HS-27A (cell line): ENCODE measurements around the gene LRRC10B.
"Not testable (repeated sequence)": the region's sequence is repeated elsewhere in the genome, so short reads cannot be mapped to it uniquely, and the experiment has no call there.

Experiments
- DNase-seq: peaks from one replicate; pipeline ENCODE4 v3.0.0-alpha.2; 2012; ENCODE audit warnings: low read depth, missing footprints

The LRRC10B gene

DNA sequence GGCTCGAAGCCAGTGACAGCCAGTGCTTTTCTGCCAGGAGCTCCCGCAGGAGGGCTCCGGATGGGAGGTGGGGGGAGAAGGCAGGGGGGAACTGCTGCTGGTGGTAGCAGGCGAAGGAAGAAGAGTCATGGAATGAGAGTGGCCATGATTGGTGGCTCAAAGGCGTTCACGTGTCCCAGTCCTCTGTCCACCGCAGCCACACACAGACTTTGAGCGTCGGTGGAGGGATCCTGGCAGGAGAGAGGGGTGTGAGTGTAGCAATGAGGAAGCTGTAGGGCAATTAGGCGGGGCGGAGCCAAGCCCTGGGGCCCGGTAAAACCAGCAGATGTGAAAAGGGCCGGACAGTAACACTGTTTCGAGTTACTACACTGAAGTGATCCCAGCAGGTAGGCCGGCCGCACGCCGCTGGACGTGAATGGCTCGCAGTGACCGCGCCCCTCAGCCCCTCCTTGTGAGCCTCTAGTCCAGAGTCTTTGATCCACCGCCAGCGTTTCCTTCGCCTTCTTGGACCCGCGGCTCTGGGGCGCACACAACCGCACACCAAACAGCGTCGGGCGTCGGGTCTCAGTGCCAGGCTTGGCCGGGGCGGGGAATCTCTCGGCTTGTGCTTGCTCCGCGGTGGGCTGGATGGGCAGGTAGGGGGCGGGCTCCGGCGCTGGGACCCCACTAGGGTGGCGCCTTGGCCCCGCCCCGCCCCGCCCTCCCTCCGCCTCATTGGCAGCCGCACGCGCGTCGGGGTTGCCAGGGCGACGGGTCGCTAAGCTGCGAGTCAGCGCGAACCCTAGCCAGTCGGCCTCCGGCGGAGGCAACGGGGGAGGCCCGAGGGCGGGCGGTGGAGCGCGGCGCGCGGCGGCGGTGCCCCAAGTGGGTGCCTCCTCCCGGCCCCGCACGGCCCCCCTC lies at the start of gene LRRC10B:
TSS of gene LRRC10B (plus strand) at position 788 of the 900 bp plus-strand sequence. CDS start 250 bp downstream, outside the sequence.
- DNase-seq = no peak

DNA sequence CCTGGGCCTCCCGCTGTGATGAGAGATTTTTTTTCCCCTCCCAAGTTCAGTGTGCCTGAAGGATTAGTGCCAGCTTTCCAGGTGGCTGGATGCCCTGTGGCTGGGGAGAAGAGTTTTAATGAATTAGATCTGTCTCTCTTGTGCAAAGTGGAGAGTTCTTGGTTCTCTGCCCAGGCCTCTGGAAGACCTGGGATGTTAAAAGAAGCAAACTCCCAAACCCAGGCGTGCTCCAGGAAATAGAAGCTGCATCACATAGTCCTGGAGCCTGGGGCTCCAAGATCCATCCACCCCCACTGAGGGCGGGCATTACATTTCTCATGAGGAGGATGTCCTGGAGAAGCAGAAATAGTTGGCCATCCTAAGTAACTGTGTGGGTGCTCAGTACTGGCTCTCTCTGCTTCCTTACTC lies 48.1 kb upstream of the LRRC10B start:
- no peak for DNase-seq

DNA sequence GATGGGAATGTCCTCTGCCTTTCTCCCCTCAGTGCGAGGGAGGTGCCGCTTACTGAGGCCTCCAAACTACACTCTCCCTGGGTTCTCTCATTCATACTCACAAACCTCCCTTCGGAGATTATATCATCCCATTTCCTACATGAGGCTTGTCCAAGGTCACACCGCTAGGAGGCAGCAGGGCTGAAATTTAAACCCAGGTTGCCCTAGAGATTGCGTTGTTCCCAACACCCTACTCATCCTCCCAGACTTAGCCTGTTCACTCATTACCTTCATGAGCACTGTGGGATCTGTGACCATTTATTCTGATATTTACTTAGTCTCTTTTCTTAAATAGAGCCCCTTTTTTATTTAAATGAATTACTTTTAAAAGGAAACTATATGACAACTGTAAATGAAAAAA lies 47.6 kb upstream of the LRRC10B start:
- DNase-seq = no peak

DNA sequence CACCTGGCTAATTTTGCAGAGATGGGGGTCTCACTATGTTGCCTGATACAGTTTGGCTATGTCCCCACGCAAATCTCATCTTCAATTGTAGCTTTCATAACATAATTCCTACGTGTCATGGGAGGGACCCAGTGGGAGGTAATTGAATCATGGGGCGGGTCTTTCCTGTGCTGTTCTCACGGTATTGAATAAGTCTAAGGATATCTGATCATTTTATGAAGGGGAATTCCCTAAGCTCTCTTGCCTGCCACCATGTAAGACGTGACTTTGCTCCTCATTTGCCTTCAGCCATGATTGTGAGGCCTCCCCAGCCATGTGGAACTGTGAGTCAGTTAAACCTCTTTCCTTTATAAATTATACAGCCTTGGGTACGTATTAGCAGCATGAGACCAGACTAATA lies 40.9 kb upstream of the LRRC10B start:
- not testable (repeated sequence) for DNase-seq

DNA sequence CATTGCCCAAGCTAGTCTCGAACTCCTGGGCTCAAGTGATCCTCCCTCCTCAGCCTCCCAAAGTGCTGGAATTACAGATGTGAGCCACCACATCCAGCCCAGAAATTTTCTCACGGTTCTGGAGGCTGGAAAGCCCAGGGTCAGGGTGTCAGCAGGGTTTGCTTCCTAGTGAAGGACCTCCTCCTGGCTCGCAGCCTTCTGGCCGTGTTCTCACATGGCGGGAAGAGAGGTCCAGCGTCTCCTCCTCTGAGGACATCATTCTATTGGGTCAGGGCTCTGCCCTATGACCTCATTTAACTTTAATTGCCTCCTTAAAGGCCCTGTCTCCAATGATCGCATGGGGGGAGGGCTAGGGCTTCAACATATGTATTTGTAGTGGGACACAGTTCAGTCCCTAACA lies 40.5 kb upstream of the LRRC10B start:
- DNase-seq = no peak

DNA sequence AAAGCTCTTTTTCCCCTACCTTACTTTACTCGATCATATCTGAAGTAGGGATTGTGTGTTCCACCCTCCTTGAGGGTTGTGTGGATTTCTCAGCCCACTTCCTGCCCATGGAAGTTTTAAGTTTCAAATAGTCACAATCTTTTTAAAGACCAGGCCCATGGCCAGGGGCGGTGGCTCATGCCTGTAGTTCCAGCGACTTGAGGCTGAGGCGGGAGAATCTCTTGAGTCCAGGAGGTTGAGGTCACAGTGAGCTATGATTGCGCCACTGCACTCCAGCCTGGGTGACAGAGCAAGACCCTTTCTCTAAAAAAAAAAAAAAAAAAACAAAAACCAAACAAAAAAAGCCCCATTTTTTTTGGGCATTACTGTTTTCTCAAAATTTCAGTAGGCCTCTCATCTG lies 36.3 kb upstream of the LRRC10B start:
- DNase-seq = no peak

DNA sequence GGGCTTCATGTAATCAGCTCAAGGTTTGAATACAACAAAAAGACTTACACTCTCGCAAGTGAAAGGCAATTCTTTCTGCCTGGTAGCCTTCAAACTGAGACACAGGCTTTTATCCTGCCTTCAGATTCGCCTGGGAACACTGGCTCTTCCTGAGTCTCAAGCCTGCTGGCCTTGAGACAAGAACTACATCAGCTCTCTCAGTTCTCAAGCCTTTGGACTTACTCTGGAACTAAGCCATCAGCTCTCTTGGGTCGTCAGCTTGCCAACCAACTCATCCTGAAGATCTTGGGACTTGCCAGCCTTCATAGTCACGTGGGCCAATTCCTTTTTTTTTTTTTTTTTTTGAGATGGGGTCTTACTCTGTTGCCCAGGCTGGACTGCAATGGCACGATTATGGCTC lies 35.7 kb upstream of the LRRC10B start:
- no peak for DNase-seq

DNA sequence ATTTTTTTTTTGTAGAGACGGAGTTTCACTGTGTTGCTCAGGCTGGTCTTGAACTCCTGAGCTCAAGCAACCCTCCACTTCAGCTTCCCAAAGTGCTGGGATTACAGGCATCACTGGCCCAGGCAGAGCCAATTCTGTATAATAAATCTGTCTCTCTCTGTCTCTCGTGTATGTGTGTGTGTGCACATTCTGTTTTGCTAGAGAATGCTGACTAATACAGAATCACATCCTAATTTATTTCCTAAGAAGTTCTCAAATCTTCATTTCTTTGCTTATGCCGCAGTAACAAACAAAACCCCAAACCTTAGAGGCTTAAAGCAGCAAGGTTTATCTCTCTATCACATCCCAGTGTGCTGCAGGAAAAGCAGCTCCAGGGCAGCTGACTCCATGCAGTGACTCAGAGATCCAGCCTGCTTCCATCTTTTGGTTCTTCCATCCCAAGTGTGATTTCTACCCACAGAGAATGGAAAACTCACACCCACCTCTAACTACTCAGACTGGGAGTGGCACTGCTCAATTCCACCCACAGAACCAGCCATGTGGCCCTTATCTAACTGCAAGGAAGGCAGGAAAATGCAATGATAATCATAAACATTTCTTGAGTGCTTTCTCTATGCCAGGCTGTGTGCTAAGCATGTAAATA lies 35.1 kb upstream of the LRRC10B start:
- DNase-seq = no peak

DNA sequence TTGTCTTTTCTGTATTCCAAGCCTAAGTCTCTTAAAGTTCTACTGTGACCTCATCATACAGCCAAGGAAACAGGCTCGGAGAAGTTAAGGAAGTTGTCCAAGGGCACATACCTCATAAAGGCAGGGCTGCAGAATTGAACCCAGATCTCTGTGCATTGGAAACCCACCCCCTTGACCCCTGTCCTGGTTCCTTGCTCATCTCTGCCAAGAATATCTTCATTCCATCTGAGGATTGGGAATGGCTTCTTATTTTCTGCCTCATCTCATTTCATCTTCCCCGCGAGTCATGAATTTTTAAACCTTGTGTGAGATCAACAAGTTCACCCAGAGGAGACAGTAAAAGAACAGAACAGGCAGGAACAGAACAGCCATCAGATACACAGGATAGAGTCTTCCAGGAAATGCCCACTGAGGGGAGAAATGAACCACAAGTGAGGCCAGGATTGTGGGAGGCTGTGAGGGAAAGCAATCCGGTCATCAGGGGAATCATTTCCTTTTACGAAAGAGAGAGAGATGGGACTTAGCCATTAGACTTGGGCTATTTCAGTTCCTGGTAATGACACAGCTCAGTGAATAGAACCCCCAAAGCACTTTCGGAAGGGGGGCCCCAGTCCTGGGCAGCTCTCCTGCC lies 34.4 kb upstream of the LRRC10B start:
- no peak for DNase-seq

DNA sequence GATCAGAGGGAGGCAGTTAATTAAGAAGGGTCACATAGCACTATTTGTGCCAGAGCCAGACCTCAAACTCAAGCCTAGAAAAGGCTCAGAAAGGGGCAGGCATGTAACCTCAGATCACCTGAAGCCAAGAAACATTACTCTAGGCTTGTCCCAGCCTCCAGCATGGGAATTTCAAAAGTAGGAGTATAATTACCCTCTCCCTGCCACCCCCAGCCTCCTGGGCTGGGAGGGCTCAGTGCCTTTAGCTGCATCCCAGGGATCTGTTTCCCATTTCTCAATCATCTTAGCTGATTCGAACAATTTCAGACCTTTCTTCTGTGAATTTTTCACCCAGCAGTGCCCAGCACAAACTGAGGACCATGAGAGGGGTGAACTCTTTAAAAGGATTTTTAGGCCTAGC lies 33.1 kb upstream of the LRRC10B start:
- DNase-seq = no peak

DNA sequence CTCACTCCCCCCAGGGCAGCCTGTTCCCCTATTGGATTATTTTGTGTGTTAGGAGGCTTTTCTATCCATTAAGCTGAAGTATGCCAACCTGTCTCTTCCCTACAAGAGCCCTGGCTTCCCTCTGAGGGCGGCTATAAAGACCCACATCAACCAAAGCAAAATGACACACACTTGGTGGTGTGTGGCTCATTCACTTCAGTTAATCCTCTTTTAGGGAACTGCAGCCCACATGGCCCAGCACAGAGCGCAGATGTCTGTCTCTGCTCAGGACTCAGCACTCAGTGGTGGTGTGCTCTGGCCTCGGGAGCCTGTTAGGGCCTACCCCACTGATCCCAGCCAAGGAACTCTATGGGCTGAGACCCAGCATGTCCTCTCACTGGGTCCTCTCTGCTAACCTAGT lies 32.2 kb upstream of the LRRC10B start:
- no peak for DNase-seq

DNA sequence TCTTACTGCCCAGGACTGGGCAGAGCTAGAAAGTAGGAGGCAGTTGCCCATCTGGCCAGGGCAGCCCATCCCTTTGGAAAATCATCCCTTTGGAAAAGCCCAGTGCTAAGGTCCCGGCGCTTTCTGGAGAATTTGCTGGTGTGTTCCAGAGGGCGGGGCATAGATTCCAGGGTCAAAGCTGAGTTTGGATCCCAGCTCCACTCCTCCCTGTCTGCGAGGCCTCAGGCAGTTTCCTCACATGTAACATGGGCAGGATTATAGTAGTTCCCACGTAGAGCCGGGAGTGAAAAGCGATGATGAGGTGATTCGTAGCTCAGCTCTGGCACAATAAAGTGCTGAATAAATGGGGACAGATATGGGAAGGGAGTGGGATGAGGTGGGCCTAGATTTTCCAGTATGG lies 31.4 kb upstream of the LRRC10B start:
- no peak for DNase-seq

DNA sequence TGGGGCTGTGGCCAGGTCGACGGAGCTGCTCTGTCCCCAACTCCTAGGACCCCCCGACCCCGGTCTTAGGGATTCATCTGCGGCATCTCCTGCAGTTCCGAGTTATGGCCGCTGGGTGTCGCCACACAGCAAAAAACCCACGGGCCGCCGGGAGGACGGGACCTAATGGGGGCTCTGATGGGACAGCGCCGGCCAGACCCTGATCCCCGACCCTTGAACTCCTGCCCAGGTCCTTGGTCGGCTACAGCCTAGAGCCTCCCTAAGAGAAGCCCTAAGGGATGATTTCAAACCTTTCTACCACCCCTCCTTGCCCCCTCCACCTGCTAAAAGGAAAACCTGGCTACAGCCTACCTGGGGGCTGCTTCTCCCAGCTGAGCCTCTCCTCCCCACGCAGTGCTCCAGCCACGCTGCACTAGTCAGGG lies 30.8 kb upstream of the LRRC10B start:
- no peak for DNase-seq

DNA sequence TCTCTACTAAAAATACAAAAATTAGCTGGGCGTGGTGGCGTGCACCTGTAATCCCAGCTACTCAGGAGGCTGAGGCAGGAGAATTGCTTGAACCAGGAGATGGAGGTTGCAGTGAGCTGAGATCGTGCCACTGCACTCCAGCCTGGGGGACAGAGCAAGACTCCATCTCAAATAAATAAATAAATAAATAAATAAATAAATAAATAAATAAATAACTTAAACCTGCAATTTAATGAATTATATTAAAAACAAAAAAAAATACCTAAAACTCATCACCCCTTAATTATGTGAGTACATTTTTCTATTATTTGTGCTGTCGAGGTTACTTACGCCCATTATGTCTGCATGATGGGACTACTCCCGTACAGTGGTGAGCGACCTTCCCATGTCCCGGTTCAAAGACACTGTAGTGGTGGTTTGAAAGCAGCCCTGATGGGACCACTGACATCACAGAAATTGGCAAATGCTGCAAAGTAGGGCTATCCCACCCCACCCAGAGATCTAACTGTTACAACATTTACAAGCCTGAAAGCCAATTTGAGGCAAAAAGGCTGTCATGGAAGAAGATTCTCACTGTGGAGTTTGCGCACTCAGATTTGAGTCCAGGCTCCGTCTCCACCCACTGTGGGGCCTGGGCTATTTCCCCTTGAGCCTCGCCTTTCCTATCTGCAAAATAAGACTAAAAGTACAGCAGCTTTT lies 29.0 kb upstream of the LRRC10B start:
- not testable (repeated sequence) for DNase-seq

DNA sequence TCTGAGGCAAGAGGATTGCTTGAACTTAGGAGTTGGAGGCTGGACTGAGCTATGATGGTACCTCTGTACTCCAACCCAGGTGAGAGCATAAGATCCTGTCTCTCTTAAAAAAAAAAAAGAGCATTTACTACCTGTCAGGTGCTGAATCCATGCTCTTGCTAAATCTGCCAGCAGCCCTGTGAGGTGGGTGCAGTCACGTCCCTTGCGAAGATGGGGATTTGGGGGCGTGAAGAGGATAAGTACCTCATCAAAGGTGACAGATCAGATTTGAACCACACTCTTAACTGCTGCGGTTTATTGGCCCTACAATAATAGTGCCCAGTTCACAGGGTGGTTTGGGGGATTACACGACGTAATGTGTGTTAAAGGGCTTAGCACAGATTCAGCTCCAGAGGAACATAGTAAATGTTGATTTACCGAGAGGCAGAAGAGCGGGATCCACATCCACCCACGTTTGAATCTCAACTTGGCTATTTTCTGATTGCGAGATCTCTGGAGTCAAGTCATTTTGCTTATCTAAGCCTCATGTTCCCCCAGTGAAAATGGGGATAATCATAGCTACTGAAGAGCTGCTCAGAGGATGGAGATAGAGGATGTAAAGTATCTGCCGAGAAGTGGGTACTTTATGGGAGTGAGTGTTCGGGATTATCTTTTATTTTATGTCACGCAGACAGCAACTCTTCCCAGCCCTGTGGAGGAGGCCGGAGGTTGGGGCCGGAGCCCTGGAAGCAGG lies 28.1 kb upstream of the LRRC10B start:
- DNase-seq = no peak

DNA sequence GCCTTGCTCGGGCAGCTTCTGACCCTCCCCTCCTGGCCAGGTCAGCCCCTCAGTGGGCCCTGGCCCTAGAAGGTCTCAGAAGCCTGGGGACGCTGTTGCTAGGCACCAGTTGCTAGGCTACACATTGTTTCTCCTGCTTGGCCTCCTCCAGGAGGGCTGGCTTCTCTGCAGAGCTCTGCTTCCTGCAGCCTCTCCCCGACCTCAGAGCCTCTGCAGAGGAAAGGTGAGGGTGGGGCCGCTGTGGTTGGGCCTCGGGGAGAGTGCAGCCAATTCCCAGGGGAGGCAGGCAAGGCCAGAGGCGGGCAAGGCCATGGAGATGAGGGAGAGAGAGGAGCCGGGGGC lies 27.6 kb upstream of the LRRC10B start:
- no peak for DNase-seq

DNA sequence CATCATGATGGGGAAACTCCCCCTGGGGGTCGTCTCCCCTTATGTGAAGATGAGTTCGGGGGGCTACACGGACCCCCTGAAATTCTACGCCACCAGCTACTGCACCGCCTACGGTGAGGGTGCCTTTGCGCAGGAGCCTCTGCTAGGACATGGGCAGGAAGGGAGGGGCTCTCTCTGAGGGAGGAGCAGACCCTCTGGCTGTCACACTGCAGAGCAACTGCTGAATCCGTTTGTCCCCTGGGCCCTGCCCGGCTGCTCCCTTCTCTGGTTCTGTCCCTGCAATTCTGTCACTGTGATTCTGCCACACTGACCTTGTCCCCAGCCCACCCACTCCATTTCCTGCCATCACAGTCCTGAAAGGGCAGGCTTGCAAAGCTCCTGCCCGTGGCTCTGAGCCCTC lies 26.7 kb upstream of the LRRC10B start:
- no peak for DNase-seq

DNA sequence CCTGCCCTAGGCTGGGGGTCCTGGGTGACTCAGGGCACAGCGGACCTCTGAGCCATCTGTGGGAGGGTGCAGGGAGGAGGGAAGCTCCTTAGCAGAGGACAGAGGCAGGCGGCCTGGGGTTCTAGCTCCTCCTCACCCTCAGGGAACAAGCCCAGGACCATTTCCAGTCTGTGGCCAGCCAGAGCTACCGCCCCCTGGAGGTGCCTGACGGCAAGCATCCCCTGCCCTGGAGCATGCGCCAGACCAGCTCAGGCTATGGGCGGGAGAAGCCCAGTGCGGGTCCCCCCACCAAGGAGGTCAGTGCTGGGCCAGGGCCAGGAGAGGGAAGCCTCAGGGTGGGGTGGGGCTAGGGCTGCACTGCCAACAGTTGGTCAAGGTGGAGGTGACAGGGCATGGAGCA lies 26.0 kb upstream of the LRRC10B start:
- DNase-seq = no peak

DNA sequence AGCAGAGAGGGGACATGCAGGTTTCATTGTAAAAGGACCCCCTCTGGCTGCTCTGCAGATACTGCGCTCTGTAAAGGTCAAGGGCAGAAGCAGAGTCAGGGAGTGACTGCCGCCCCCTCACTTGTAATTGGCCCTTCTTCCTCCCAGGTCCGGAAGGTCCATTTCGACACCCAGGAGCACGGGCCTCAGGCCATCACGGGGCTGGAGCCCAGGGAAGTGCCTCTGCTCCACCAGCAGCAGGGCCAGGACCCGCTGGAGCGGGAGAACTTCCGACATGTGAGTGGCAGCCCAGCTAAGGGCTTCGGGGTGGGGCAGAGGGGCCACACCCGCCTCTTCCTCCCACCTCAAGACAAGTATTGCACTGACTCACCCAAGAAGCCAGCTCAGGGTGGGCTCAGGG lies 24.0 kb upstream of the LRRC10B start:
- DNase-seq = no peak

DNA sequence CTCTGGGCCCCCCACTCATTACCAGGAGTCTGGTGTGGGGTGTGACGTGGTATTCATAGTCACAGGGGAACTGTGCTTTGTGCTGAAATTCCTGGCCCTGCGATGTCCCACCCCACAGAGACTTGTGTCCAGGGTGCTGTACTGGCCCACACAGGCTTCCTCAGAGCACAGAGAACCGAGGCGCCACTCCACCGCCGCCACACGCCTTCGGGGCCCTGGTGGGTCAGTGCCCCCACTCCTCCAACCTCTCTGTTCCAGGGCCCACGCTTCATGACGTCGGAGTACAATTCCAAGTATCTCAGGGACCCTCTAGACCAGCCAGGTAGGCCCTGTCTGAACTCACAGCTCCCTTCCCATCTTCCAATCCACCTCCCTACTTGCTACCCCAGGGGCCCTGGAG lies 23.5 kb upstream of the LRRC10B start:
- no peak for DNase-seq

DNA sequence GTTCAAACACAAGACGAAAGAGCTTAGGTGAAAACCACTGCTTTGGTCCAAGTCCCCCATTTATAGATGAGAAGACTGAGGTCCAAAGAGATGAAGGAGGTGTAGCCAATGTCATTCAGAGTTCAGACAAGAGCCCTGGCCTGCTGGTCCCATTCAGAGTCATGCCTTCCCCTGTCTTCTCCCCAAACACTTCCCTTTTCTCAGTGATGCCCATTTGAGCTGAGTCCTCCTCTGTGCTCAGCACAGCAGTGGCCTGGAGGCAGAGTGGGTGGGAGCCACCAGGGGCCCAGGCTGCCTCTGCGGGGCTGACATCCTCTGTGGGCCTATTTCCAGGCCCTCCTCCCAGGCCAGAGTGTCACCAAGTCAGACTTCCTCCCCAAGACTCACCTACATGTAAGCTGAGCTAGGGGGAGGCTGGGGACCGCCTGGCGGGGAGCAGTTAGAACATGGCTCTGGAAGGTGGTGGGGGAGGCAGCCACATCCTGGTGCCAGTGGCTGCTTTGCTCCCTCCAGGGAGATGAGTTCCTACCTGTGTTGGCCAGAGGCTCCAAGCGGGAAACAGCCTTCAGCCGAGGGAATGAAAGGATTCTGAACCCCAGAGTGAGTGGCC lies 22.4 kb upstream of the LRRC10B start:
- DNase-seq = no peak
